HG03354 (cell line): Measurements from ENCODE around the gene DHRS3.

Experiments
- ATAC-seq: cut with Tn5 transposase; IDR thresholded peaks from one replicate; pipeline ENCODE4 v1.9.1; 2021; ENCODE audit warnings: mild to moderate bottlenecking; ENCODE audit not compliant: unreplicated experiment, poor library complexity, severe bottlenecking

The DHRS3 gene

GRCh38 chr1:12601700-12602658, 16.0 kb downstream of the DHRS3 start:
- ATAC-seq: peak; percentile 53

DNA sequence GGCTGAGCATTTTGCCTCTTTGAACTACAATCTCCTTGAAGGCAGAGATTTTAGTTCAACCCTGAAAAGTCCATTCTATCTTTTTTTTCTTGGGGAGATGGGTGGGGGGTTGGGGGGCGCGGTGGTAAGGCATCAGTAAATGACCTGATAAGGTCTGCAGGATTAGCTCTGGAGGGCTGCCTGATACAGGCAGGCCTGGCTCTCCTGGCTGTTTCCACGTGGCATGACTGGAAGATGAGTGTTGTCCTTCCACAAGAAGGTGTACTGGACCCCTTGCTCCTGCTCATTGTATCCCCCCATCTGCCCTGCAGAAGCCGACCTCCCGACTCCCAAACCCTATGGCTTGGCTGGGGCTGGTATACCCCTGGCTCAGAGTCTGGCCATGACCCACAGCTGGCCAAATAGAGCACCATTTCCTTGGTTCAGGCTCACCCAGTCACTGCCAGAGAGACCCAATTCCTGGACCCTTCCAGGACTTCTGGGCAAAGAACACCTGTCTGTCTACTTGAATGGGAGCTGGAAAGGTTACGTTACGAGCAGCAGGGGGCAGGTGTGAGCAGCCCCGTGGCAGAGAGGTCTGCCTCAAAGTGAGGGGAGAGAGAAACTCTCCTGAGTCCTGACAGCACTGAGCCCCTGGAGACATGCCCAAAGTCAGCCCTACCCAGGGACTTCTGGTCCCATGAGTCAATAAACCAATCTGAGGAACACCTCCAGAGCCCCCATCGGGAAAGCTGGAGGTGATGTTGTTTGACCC, 17.0 kb downstream of the DHRS3 start:
- ATAC-seq: no peak

- no peak for ATAC-seq
These were observed 17.7 kb downstream of the DHRS3 start for GRCh38 chr1:12600335-12600734.

GRCh38 chr1:12599657-12600056, 18.4 kb downstream of the DHRS3 start:
- ATAC-seq: no peak

- no peak for ATAC-seq
These were observed 19.0 kb downstream of the DHRS3 start for GRCh38 chr1:12598974-12599373.

DNA sequence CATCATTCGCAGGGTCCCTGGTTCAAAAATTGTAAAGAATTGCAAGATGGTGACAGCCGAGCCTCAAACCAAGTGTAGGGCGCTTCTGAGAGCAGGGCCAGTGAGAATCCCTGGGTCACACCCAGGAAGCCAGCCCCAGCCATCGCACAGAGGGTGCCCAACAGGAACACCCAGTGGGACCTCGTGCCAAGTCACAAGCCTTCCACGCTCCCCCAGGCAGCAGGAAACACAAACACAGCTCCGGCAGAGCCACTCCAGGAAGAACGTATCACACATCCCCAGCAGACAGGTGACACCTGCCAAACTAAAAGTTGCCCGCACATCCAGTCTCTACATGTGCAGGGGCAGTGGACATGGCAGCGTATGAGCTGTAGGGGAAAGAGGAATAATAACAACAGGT, 20.2 kb downstream of the DHRS3 start:
- ATAC-seq: no peak

- peak; percentile 84 for ATAC-seq
These were observed 21.8 kb downstream of the DHRS3 start for GRCh38 chr1:12596007-12596821.

DNA sequence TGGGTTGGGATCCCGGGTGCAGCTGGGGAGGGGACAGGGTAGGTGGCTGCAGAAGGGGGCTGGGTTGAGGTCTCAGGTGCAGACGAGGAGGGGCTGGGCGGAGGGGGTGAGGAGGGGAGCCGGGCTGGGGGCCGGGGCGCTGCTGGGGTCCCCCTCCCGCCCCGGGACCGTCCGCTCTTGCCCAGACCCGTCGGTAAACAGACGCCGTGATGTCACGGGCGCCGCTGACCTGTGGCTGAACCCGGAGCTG, 22.3 kb downstream of the DHRS3 start:
- ATAC-seq: no peak

GRCh38 chr1:12594966-12595756, 22.8 kb downstream of the DHRS3 start:
- ATAC-seq: no peak

GRCh38 chr1:12594490-12594889, 23.5 kb downstream of the DHRS3 start:
- no peak for ATAC-seq

DNA sequence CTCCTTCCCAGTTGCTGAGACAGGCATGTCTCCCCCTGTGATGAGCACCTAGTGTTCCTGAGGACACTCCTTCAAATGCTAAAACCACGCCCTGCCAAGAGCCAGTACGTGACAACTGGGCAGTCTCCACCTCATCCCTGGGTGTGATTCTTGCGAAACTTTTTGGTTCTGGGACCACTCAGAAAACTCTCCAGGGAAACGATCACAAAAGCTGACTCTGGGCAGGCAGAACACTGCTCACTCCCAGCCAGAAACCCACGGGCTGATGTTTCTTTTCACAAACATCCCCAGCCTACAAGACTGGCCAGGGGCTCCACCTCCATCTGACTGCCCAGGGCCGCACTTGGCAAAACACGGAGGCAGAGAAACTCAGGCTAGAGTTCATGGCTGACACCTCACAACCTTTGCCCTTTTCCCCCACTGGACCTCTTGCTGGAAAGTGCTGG, 24.4 kb downstream of the DHRS3 start:
- ATAC-seq: no peak

- ATAC-seq: no peak
These were observed 25.5 kb downstream of the DHRS3 start for GRCh38 chr1:12592496-12592895.

- no peak for ATAC-seq
These were observed 26.6 kb downstream of the DHRS3 start for GRCh38 chr1:12591267-12591938.

DNA sequence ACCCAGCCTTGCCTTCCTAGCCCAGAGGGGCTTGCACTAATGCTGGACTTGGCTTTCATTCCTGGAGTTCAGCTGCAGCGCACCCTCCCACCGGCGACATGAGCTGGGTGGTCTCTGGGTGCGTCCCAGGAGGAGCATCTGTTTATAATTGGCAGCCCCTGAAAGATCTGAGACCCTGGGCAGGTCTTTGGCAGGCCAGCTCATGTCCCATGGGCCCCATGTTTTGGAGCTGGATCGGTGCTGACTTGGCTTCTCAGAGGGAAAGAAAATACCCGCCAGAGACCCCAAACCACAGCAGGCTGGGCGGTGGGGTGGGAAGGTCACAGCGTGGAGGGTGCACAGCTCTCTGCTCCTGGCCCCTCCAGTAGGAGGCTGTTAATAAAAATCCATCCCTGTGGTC, 29.3 kb downstream of the DHRS3 start:
- no peak for ATAC-seq

- no peak for ATAC-seq
These were observed 29.9 kb downstream of the DHRS3 start for GRCh38 chr1:12587981-12588640.

DNA sequence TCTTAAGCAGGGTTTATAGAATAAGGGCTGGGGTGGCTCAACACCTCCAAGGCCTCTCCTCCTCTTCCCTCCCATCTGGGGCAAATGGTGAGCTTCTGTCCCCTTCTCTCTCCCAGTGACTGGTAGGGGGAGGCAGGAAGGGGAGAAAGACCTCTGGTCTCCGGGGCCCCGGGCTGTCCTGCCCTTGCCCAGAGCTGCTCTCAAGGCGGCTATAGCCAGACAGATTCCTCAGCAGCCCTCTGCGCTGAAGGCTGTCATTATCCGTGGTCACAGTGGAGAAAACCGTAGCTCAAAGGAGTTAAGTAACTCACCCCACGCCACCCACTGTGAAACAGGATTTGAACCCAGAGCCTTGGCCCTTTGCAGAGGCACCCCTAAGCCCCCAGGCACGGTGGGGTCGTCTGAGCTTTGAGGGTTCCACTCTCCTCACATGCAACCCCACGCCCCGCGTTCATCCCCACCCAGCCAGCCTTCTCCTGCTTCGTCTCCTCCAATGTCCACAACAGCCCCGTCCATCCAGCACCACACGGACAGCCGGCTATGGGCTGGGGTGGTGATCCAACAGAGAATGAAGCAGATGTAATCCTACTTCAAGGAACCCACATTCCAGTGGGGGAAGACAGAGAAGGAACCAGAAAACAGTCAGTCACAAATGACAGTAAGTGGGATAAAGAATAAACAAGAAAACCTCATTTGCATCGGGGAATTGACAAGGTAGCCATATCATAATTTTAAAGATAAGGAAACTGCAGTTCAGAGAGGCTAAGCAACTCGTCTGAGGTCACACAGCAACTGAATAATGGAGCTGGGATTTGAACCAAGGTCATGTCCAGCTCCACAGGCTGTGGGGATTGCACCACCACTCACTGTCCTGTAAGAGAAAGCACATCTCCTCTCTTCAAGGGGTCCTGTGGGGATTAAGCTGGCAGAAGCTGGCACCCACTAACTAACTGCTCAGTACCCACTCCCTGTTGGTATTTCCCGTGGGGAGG, 31.8 kb downstream of the DHRS3 start:
- ATAC-seq: no peak

DNA sequence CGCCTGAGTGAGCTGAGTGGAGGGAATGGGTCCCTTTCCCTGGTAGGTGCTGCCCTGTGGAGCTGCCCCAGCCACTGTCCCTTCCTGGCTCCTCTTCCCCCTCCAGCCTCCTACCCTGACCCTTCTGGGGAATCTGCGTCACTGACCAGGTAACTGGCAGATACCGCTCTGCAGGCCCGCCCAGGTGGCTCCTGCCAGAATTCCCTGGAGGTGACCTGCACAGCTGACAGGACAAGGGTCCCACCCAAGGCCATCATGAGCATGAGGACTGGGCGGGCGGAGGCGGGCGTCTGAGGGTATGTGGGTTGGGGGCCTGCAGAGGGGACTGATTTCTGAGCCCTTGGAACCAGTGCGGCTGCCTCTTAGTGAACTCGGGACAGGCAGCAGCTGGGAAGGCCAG, 32.5 kb downstream of the DHRS3 start:
- no peak for ATAC-seq
